NCI-H774 (cell line): ENCODE measurements around the gene ANTKMT.
"Not testable (repeated sequence)": the region's sequence is repeated elsewhere in the genome, so short reads cannot be mapped to it uniquely, and the experiment has no call there.

Source experiments
- DNase-seq: peaks from one replicate; lab custom pipeline; 2025; lab: John Stamatoyannopoulos, UW

ANTKMT gene

GRCh38 chr16:681746-682427, 39.1 kb upstream of the ANTKMT start:
- no peak for DNase-seq

- no peak for DNase-seq
Measured at GRCh38 chr16:682493-683395, 38.2 kb upstream of the ANTKMT start.

- no peak for DNase-seq
Measured at GRCh38 chr16:683396-684070, 37.4 kb upstream of the ANTKMT start.

- peak; percentile 90 for DNase-seq
Measured at GRCh38 chr16:684071-684794, 36.7 kb upstream of the ANTKMT start, which contains the start of gene JMJD8. TSS of gene JMJD8 (minus strand) at chr16:684334. CDS start at chr16:684319, 15 bp downstream.

GRCh38 chr16:684961-685696, 35.8 kb upstream of the ANTKMT start:
- no peak for DNase-seq

- DNase-seq, result no peak
Measured at GRCh38 chr16:685967-686366, 35.0 kb upstream of the ANTKMT start.

GRCh38 chr16:686459-687260, 34.3 kb upstream of the ANTKMT start:
- DNase-seq, result no peak

- no peak for DNase-seq
Measured at GRCh38 chr16:687499-687898, 33.4 kb upstream of the ANTKMT start.

GRCh38 chr16:689175-689897, 31.6 kb upstream of the ANTKMT start:
- DNase-seq, result no peak

GRCh38 chr16:691242-691641, 29.7 kb upstream of the ANTKMT start:
- DNase-seq, result not testable (repeated sequence)

GRCh38 chr16:692356-693108, 28.4 kb upstream of the ANTKMT start:
- no peak for DNase-seq

GRCh38 chr16:693364-693763, 27.6 kb upstream of the ANTKMT start:
- DNase-seq, result no peak

- no peak for DNase-seq
Measured at GRCh38 chr16:693766-694165, 27.2 kb upstream of the ANTKMT start.

- no peak for DNase-seq
Measured at GRCh38 chr16:694187-694862, 26.6 kb upstream of the ANTKMT start.

- DNase-seq, result no peak
Measured at GRCh38 chr16:694863-695354, 26.0 kb upstream of the ANTKMT start.

GRCh38 chr16:695355-696089, 25.4 kb upstream of the ANTKMT start:
- peak; percentile 78 for DNase-seq

GRCh38 chr16:698911-699671, 21.9 kb upstream of the ANTKMT start:
- DNase-seq, result no peak
